Measurements from ENCODE around the gene TMEM178A. TPM values are rescaled to one million over a fixed set of nuclear protein-coding genes. Genes with fewer than 3 reads are reported as not detected.

TMEM178A gene
- total RNA-seq, 1 donor from 2014 or later = 28.7 TPM

- Histone ChIP-seq H3K27ac (ENCODE audit: low read depth, low read length) (no peak overlapping the region), H3K27me3 (ENCODE audit: insufficient read depth, low read length) (no peaks in the 10 kb centered on the region), H3K9ac (ENCODE audit: low read length) (no peak overlapping the region), H3K4me3 (ENCODE audit: insufficient read depth, low read depth, low read length) (no peak overlapping the region), H3K36me3 (ENCODE audit: insufficient read depth, low read length) (no peaks in the 10 kb centered on the region), H2AFZ (ENCODE audit: low read depth, low read length) (no peak overlapping the region), H3K4me2 (ENCODE audit: low read length) (no peak overlapping the region), H3K9me3 (ENCODE audit: insufficient read depth, low read depth, low read length) (no peaks in the 10 kb centered on the region), H4K20me1 (ENCODE audit: insufficient read depth, low read length) (no peaks in the 10 kb centered on the region), H3K4me1 (ENCODE audit: insufficient read depth, low read length) (no peaks in the 10 kb centered on the region), H3K79me2 (ENCODE audit: insufficient read depth, low read length) (no peaks in the 10 kb centered on the region)
- H3K4me1 Mint-ChIP-seq (ENCODE audit: low read depth, unreplicated experiment) = peaks cover 20% of the 10 kb centered on the region
- no peak overlapping the region for H3K4me3 Mint-ChIP-seq (ENCODE audit: unreplicated experiment)
- H3K36me3 Mint-ChIP-seq (ENCODE audit: low read depth, unreplicated experiment) = peaks cover 22% of the 10 kb centered on the region
- DNase-seq (ENCODE audit: low read depth) = peak; percentile 55
- no peak for TF ChIP-seq CTCF (IDR thresholded peaks at IDR 0.05; ENCODE audit: insufficient read depth, low read depth, low read length)
- no peak for TF ChIP-seq EZH2 (IDR thresholded peaks at IDR 0.05; ENCODE audit: insufficient read depth, low read length)
- H3K9me3 Mint-ChIP-seq (ENCODE audit: unreplicated experiment) = peaks cover 2% of the 10 kb centered on the region
- no peak for FAIRE-seq
- no peaks in the 10 kb centered on the region for H3K27me3 Mint-ChIP-seq (ENCODE audit: low read depth, unreplicated experiment)
- no peak overlapping the region for H3K27ac Mint-ChIP-seq (ENCODE audit: unreplicated experiment)
These were observed 47.2 kb downstream of the TMEM178A start for GRCh38 chr2:39712953-39713352.

GRCh38 chr2:39715095-39715494 lies 49.4 kb downstream of the TMEM178A start:
- TF ChIP-seq EZH2 (IDR thresholded peaks at IDR 0.05; ENCODE audit: insufficient read depth, low read length) (no peak), CTCF (IDR thresholded peaks at IDR 0.05; ENCODE audit: insufficient read depth, low read depth, low read length) (no peak)
- H3K4me3 Mint-ChIP-seq (ENCODE audit: unreplicated experiment) = no peak overlapping the region
- no peak overlapping the region for H3K27ac Mint-ChIP-seq (ENCODE audit: unreplicated experiment)

GRCh38 chr2:39715822-39716221 lies 50.1 kb downstream of the TMEM178A start:
- DNase-seq (ENCODE audit: low read depth) (no peak), FAIRE-seq (no peak)
- Histone ChIP-seq H4K20me1 (ENCODE audit: insufficient read depth, low read length) (no peaks in the 10 kb centered on the region), H3K9ac (ENCODE audit: low read length) (no peak overlapping the region), H3K4me1 (ENCODE audit: insufficient read depth, low read length) (peaks cover 9% of the 10 kb centered on the region), H3K36me3 (ENCODE audit: insufficient read depth, low read length) (no peaks in the 10 kb centered on the region), H2AFZ (ENCODE audit: low read depth, low read length) (no peak overlapping the region), H3K4me3 (ENCODE audit: insufficient read depth, low read depth, low read length) (no peak overlapping the region), H3K27ac (ENCODE audit: low read depth, low read length) (no peak overlapping the region), H3K27me3 (ENCODE audit: insufficient read depth, low read length) (no peaks in the 10 kb centered on the region), H3K4me2 (ENCODE audit: low read length) (no peak overlapping the region), H3K9me3 (ENCODE audit: insufficient read depth, low read depth, low read length) (no peaks in the 10 kb centered on the region), H3K79me2 (ENCODE audit: insufficient read depth, low read length) (no peaks in the 10 kb centered on the region)
- TF ChIP-seq CTCF (IDR thresholded peaks at IDR 0.05; ENCODE audit: insufficient read depth, low read depth, low read length) (no peak), EZH2 (IDR thresholded peaks at IDR 0.05; ENCODE audit: insufficient read depth, low read length) (no peak)
- H3K27me3 Mint-ChIP-seq (ENCODE audit: low read depth, unreplicated experiment) = no peaks in the 10 kb centered on the region
- H3K36me3 Mint-ChIP-seq (ENCODE audit: low read depth, unreplicated experiment) = peaks cover 19% of the 10 kb centered on the region
- H3K4me1 Mint-ChIP-seq (ENCODE audit: low read depth, unreplicated experiment) = peaks cover 20% of the 10 kb centered on the region
- no peaks in the 10 kb centered on the region for H3K9me3 Mint-ChIP-seq (ENCODE audit: unreplicated experiment)
- no peak overlapping the region for H3K4me3 Mint-ChIP-seq (ENCODE audit: unreplicated experiment)
- no peak overlapping the region for H3K27ac Mint-ChIP-seq (ENCODE audit: unreplicated experiment)

More at GRCh38 chr2:39715095-39715494, 49.4 kb downstream of the TMEM178A start:
- Mint-ChIP-seq H3K27me3 (ENCODE audit: low read depth, unreplicated experiment) (no peaks in the 10 kb centered on the region), H3K4me1 (ENCODE audit: low read depth, unreplicated experiment) (peaks cover 20% of the 10 kb centered on the region), H3K36me3 (ENCODE audit: low read depth, unreplicated experiment) (peaks cover 21% of the 10 kb centered on the region), H3K9me3 (ENCODE audit: unreplicated experiment) (no peaks in the 10 kb centered on the region)
- Histone ChIP-seq H3K4me2 (ENCODE audit: low read length) (no peak overlapping the region), H2AFZ (ENCODE audit: low read depth, low read length) (no peak overlapping the region), H3K36me3 (ENCODE audit: insufficient read depth, low read length) (no peaks in the 10 kb centered on the region), H3K9me3 (ENCODE audit: insufficient read depth, low read depth, low read length) (no peaks in the 10 kb centered on the region), H3K79me2 (ENCODE audit: insufficient read depth, low read length) (no peaks in the 10 kb centered on the region), H3K4me3 (ENCODE audit: insufficient read depth, low read depth, low read length) (no peak overlapping the region), H3K27me3 (ENCODE audit: insufficient read depth, low read length) (no peaks in the 10 kb centered on the region), H4K20me1 (ENCODE audit: insufficient read depth, low read length) (no peaks in the 10 kb centered on the region), H3K4me1 (ENCODE audit: insufficient read depth, low read length) (peaks cover 9% of the 10 kb centered on the region), H3K9ac (ENCODE audit: low read length) (no peak overlapping the region), H3K27ac (ENCODE audit: low read depth, low read length) (no peak overlapping the region)
- no peak for FAIRE-seq
- DNase-seq (ENCODE audit: low read depth) = no peak
